ENCODE results near the gene INCA1.
A peak's percentile ranks its signal among the peaks of the same experiment; 100 is the strongest.

INCA1 gene

DNA sequence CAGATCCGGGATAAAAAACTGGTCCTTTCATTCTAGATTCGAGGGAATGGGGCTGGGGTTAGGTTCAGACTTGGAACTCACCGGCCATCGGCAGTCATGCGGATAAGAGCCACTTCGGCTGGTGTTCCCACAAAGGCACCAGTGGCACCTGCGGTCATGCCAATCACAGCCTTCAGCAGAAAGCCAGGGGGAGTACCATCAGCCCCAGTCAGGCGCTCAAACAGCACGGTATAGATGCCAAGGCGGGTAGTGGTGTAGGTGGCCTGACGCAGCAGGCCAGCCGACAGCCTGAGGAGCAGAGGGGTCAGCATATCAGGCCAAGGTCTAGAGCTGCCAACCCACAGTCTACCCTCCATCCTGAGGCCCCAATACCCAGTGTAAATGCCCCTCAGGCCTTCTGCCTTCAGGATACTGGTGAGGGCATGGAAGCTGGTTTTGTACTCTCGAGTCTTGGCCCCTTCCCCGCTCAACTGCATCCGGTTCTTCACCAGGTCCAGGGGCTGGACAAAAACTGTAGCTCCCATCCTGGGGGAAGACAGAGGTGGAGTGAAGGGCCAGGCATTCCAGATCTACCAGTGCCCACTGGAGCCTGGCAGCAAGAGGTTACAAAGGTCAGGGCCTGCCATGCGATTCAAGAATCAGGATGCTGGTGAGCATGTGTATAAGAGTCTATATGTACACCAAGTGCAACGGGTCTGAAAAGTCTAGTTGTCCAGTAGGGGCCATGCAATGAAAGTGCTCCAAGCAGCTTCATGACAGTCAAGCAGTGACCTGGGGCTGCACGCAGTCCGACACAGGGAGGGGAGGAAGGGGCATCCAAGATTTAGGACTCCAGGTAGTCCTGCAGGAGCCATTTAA, 58.4 kb downstream of the INCA1 start:
- Histone ChIP-seq H4K20me1 (ENCODE audit: low read depth, low read length) (no peaks in the 10 kb centered on the region), H3K4me3 (ENCODE audit: insufficient read depth, low read length, poor library complexity, severe bottlenecking) (peak overlapping the region; percentile 83), H3K9me2 (replicated peaks; ENCODE audit: insufficient read depth, low read length) (no peaks in the 10 kb centered on the region), H3K4me2 (ENCODE audit: low read depth, low read length, poor library complexity, severe bottlenecking) (peak overlapping the region; percentile 73), H3K9me3 (ENCODE audit: insufficient read depth, low read length) (no peaks in the 10 kb centered on the region), H3F3A (ENCODE audit: insufficient read depth) (peaks cover 25% of the 10 kb centered on the region), H2AFZ (ENCODE audit: low read depth, low read length, severe bottlenecking) (peak overlapping the region; percentile 50), H3K27ac (ENCODE audit: low read depth, low read length) (peak overlapping the region; percentile 88), H3K9ac (ENCODE audit: low read length) (peak overlapping the region; percentile 93), H3K79me2 (ENCODE audit: insufficient read depth, low read length) (peaks cover 48% of the 10 kb centered on the region), H3K36me3 (ENCODE audit: low read length) (no peaks in the 10 kb centered on the region), H3K27me3 (ENCODE audit: low read length) (no peaks in the 10 kb centered on the region)
- TF ChIP-seq EZH2phosphoT487 (conservative IDR thresholded peaks at IDR 0.05; ENCODE audit: low read length) = no peak
- TF ChIP-seq, protein P1, sequence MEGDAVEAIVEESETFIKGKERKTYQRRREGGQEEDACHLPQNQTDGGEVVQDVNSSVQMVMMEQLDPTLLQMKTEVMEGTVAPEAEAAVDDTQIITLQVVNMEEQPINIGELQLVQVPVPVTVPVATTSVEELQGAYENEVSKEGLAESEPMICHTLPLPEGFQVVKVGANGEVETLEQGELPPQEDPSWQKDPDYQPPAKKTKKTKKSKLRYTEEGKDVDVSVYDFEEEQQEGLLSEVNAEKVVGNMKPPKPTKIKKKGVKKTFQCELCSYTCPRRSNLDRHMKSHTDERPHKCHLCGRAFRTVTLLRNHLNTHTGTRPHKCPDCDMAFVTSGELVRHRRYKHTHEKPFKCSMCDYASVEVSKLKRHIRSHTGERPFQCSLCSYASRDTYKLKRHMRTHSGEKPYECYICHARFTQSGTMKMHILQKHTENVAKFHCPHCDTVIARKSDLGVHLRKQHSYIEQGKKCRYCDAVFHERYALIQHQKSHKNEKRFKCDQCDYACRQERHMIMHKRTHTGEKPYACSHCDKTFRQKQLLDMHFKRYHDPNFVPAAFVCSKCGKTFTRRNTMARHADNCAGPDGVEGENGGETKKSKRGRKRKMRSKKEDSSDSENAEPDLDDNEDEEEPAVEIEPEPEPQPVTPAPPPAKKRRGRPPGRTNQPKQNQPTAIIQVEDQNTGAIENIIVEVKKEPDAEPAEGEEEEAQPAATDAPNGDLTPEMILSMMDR (IDR thresholded peaks at IDR 0.05; ENCODE audit: insufficient read depth, low read length, poor library complexity, severe bottlenecking) = no peak
